Activated naive CD4-positive, alpha-beta T cell treated with Interleukin-2 at 50 U/mL for 16 hours (primary cell): ENCODE measurements around the gene COL18A1.

Experiments used
- DNase-seq: peaks from one replicate; pipeline ENCODE4 v3.0.0-alpha.2; 2020

Gene COL18A1

GRCh38 chr21:45457161-45457831, 52.3 kb downstream of the COL18A1 start:
- no peak for DNase-seq

- DNase-seq = no peak
Observed at GRCh38 chr21:45457832-45458172, 52.8 kb downstream of the COL18A1 start.

DNA sequence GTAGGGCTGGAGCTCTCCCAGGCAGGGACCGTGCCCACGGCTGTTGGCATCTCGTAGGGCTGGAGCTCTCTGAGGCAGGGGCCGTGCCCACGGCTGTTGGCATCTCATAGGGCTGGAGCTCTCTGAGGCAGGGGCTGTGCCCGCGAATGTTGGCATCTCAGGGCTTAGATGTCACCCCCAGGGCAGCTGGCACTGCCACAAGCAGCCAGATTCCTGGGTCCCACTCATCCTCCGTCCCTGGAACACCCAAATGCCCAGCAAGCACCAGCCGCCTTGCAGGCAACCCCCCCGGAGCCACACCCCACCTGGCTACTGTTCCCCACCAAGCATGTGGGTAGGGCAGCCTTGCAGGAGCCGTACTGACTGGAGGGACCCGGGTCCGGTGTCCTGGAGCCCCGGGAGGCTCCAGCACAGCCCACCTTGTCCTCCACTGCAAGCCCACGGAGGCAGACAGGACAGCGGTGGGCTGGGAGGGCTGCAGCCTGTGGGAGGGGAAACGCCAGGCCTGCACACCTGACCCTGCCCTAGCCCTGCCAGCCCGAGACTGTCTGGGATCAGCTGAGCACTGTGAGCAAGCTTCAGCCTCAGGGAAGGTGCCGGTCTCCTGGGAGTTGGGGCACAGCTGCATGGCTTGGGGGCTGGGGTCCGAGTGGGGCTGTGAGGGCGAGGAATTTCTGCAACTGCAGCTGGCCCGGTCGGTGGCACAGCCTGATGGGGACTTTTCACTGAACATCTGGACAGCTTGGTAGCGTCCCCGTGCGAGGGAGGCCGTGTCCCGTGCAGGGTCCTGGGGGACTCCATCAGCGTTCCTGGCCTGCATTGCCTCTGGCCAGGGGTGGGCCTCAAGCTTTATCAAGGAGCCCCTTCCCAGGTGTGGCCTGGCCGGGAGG, 53.6 kb downstream of the COL18A1 start:
- no peak for DNase-seq

GRCh38 chr21:45459171-45460010, 54.4 kb downstream of the COL18A1 start:
- DNase-seq = no peak

DNA sequence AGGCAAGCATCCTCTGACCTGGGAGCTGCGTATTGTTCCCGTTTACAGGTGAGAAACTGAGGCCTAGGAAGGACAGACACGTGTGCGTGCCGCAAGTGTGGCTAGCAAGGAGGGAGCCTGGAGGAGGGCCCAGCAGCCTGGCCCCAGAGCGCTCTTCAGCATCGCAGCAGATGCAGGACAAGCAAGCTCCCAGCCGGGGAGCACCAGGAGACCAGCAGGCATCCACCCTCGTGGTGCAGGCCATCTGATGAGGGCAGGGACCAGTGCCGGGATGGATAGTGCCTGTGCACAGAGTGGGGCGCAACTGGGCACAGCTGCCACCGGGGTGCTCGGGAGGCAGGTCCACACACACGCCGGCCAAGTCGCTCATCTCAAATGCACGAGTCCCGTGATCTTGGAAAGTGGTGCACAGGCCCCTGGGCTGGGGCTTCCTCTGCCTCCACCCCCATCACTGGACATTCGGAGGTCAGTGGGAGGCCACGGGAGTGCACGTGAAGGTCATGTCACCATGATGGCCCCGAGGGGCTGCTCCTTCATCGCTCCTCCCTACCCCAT, 55.1 kb downstream of the COL18A1 start:
- no peak for DNase-seq

- no peak for DNase-seq
Observed at GRCh38 chr21:45460611-45461368, 55.8 kb downstream of the COL18A1 start.

- DNase-seq = no peak
Observed at GRCh38 chr21:45461369-45461750, 56.4 kb downstream of the COL18A1 start.

GRCh38 chr21:45461806-45462341, 56.9 kb downstream of the COL18A1 start:
- no peak for DNase-seq

DNA sequence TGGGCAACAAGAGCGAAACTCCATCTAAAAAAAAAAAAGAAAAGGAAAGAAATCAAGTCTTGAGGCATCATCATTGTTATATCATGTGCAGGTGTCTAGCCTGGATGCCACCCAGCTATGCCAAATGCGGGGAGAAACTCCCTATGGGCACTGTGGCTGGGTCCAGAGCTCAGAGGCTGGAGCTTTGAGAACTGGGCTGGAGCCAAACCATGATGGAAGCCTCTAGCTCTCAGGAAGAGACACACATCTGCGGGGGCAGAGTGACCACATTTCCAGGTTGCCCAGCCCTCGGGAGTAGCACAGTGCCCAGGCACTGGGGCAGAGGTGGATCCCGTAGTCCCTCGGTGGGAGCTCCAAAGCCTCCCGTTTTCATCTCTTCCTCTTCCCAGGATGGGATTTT, 58.9 kb downstream of the COL18A1 start:
- DNase-seq = no peak

DNA sequence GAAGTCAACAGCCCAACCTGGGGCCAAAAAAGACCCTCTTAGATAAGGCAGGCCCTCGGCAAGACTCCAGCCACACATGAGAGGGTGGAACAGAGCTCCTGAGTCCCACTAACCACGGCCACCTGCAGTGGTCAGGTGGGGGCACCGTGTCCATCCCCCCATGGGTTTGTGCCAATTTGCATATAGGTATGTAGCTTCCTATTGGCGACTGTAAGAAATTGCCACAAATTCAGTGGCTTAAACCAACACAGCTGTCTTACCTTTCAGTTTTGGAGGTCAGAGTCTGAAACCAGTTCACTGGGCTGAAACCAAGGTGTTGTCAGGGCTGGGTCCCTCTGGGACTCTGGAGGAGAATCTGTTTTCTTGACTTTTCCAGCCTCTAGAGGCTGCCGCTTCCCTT, 59.3 kb downstream of the COL18A1 start:
- DNase-seq = no peak

GRCh38 chr21:45465105-45465504, 60.1 kb downstream of the COL18A1 start:
- DNase-seq = no peak

GRCh38 chr21:45465611-45466329, 60.8 kb downstream of the COL18A1 start:
- no peak for DNase-seq

- no peak for DNase-seq
Observed at GRCh38 chr21:45466330-45467220, 61.6 kb downstream of the COL18A1 start.

GRCh38 chr21:45467221-45467779, 62.3 kb downstream of the COL18A1 start:
- no peak for DNase-seq

GRCh38 chr21:45468051-45468970, 63.3 kb downstream of the COL18A1 start:
- DNase-seq = no peak

GRCh38 chr21:45468971-45469272, 64.0 kb downstream of the COL18A1 start:
- DNase-seq = no peak

GRCh38 chr21:45469273-45470086, 64.5 kb downstream of the COL18A1 start:
- no peak for DNase-seq

DNA sequence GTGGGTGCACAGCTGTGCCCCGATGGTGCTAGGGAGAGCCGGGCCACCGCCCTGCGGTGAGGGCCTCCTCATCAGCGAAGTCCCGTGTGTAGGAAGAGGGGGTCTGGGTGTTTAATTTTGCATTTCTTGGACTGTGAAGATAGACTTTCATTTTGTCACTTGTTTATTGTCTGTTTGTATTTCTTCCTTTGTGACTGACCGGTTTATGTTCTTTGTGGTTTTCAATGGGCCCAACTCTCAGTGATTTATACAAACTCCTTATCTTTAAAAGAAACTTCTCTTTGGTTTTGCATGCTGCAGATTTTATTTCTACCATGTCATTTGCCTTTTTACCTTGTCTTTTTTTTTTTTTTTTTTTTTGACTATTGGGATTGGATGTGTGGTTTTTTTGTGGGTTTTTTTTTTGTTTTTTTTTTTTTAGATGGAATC, 65.1 kb downstream of the COL18A1 start:
- no peak for DNase-seq
